A673 (cell line): ENCODE measurements around the gene MTMR12. TPM values are rescaled to one million over a fixed set of nuclear protein-coding genes. Genes with fewer than 3 reads are reported as not detected.

ENCODE experiments used
- BruUV-seq: library from RNA; stranded (reverse); fragments of 400-500 nt; replicated peaks from 2 replicates; lab custom pipeline; 2021; lab: Mats Ljungman, UMichigan
- CTCF ChIA-PET: fragments of 300-600 bp; sonication (Branson Sonifier 250); formaldehyde crosslinking; loops from one replicate; lab custom pipeline; 2022; ENCODE audit warnings: antibody characterized with exemption; lab: Charles Lee
- POLR2A ChIA-PET: fragments of 300-600 bp; sonication (Branson Sonifier 250); formaldehyde crosslinking; loops from one replicate; lab custom pipeline; 2022; ENCODE audit warnings: antibody characterized with exemption; ENCODE audit not compliant: low non-redundant PET; lab: Charles Lee
- DNase-seq: peaks from one replicate; pipeline ENCODE4 v3.0.0-alpha.2; 2015; ENCODE audit warnings: low spot score
- H3K27ac ChIP-seq: fragments of 200-600 bp; sonication (generic); 2 replicates; pipeline ENCODE4 v1.5.1; 2016; ENCODE audit warnings: mixed run types, low read depth, mild to moderate bottlenecking, mixed read lengths, antibody characterized with exemption, low read length; ENCODE audit not compliant: poor library complexity, severe bottlenecking
- H3K27me3 ChIP-seq: fragments of 200-600 bp; sonication (generic); replicated peaks from 2 replicates; pipeline ENCODE4 v1.6.1; 2017; ENCODE audit warnings: mixed run types, low read depth, mild to moderate bottlenecking, mixed read lengths, antibody characterized with exemption, low read length; ENCODE audit not compliant: insufficient read depth, poor library complexity
- H3K36me3 ChIP-seq: fragments of 200-600 bp; sonication (generic); 2 replicates; pipeline ENCODE4 v1.6.1; 2016; ENCODE audit warnings: mixed run types, mild to moderate bottlenecking, mixed read lengths, antibody characterized with exemption, low read length; ENCODE audit not compliant: insufficient read depth, poor library complexity, severe bottlenecking
- H3K4me1 ChIP-seq: fragments of 200-600 bp; sonication (generic); 2 replicates; pipeline ENCODE4 v1.6.1; 2017; ENCODE audit warnings: mixed run types, mild to moderate bottlenecking, mixed read lengths, antibody characterized with exemption, low read length; ENCODE audit not compliant: insufficient read depth, poor library complexity, severe bottlenecking
- H3K4me3 ChIP-seq: fragments of 200-600 bp; sonication (generic); 2 replicates; pipeline ENCODE4 v1.5.1; 2016; ENCODE audit warnings: low read depth, mixed run types, mild to moderate bottlenecking, mixed read lengths, low read length; ENCODE audit not compliant: poor library complexity, severe bottlenecking
- H3K9me3 ChIP-seq: fragments of 200-600 bp; sonication (generic); 2 replicates; pipeline ENCODE4 v1.6.1; 2016; ENCODE audit warnings: mixed run types, low read depth, mild to moderate bottlenecking, mixed read lengths, antibody characterized with exemption, low read length; ENCODE audit not compliant: poor library complexity, severe bottlenecking
- CTCF ChIP-seq: fragments of 300-800, 200-600 bp; sonication (generic); conservative IDR thresholded peaks from 2 replicates; pipeline ENCODE4 v1.5.1; 2017; ENCODE audit warnings: low read depth, mild to moderate bottlenecking, antibody characterized with exemption, low read length, moderate library complexity, mixed read lengths
- EZH2 ChIP-seq: fragments of 200-600 bp; sonication (generic); IDR thresholded peaks from 2 replicates; pipeline ENCODE4 v1.6.1; 2017; ENCODE audit warnings: borderline replicate concordance, low read depth, mild to moderate bottlenecking, mixed read lengths, antibody characterized with exemption, low read length; ENCODE audit not compliant: poor library complexity, severe bottlenecking
- intact Hi-C: fragments of 100-400 bp; cut with micrococcal nuclease; formaldehyde crosslinking; loops from one replicate; pipeline ENCODE4 v1.10.0; 2022; ENCODE audit not compliant: unreplicated experiment
- total RNA-seq: library from RNA; stranded (reverse); gene quantifications from 2 replicates; pipeline ENCODE4 v1.2.3, GENCODE V29; 2021

MTMR12 gene
- total RNA-seq, 1 experiment from 2014 or later, result 35.8 TPM

- no peak for DNase-seq
- H3K27ac ChIP-seq, result no peak overlapping the region
- POLR2A ChIA-PET, result no interaction called here
- H3K4me1 ChIP-seq, result no peaks in the 10 kb centered on the region
- no peaks in the 10 kb centered on the region for H3K36me3 ChIP-seq
- intact Hi-C loops, result no loop called here
- no peak overlapping the region for H3K4me3 ChIP-seq
- H3K9me3 ChIP-seq, result peaks cover 3% of the 10 kb centered on the region
- H3K27me3 ChIP-seq, result no peaks in the 10 kb centered on the region
- no TSS peak for BruUV-seq
- CTCF ChIA-PET, result no interaction called here
- no peak for TF ChIP-seq EZH2
Measured at GRCh38 chr5:32331935-32332274, 19.2 kb upstream of the MTMR12 start.

GRCh38 chr5:32331217-32331934 lies 18.6 kb upstream of the MTMR12 start:
- no peak overlapping the region for H3K4me3 ChIP-seq

GRCh38 chr5:32330126-32330971 lies 17.6 kb upstream of the MTMR12 start:
- no TSS peak for BruUV-seq
- Histone ChIP-seq H3K4me3 (no peak overlapping the region), H3K36me3 (no peaks in the 10 kb centered on the region), H3K4me1 (no peaks in the 10 kb centered on the region), H3K27ac (no peak overlapping the region), H3K27me3 (no peaks in the 10 kb centered on the region), H3K9me3 (no peaks in the 10 kb centered on the region)
- DNase-seq, result no peak
- ChIA-PET CTCF (interaction anchor here (1.0 to 1.6 kb wide), 2 partner anchors 98 to 260 kb away, joined by 5 to 10 read pairs; no protein-coding TSS in a partner anchor), POLR2A (no interaction called here)
- TF ChIP-seq CTCF (no peak), EZH2 (no peak)
- intact Hi-C loops, result no loop called here

More at GRCh38 chr5:32331217-32331934, 18.6 kb upstream of the MTMR12 start:
- ChIA-PET POLR2A (no interaction called here), CTCF (no interaction called here)
- no peak for DNase-seq
- intact Hi-C loops, result no loop called here
- no TSS peak for BruUV-seq
- H3K36me3 ChIP-seq, result no peaks in the 10 kb centered on the region
- TF ChIP-seq EZH2, result no peak
- no peak for TF ChIP-seq CTCF
- H3K9me3 ChIP-seq, result no peaks in the 10 kb centered on the region
- no peak overlapping the region for H3K27ac ChIP-seq
- H3K27me3 ChIP-seq, result no peaks in the 10 kb centered on the region
- no peaks in the 10 kb centered on the region for H3K4me1 ChIP-seq
